Endothelial cell of umbilical vein (primary cell): ENCODE results near the gene MRPL17. TPM values are rescaled to one million over a fixed set of nuclear protein-coding genes. Genes with fewer than 3 reads are reported as not detected.

Source experiments
- BruUV-seq: library from RNA; stranded (reverse); fragments of 400-500 nt; replicated peaks from 2 replicates; lab custom pipeline; 2021; lab: Mats Ljungman, UMichigan
- CTCF ChIA-PET: fragments of 300-600, 350-600 bp; sonication (Branson Sonifier 250); formaldehyde crosslinking; loops from one replicate; lab custom pipeline; 2021; ENCODE audit warnings: antibody characterized with exemption, inconsistent platforms; lab: Charles Lee
- POLR2A ChIA-PET: fragments of 300-600, 350-600 bp; sonication (Branson Sonifier 250); formaldehyde crosslinking; loops from one replicate; lab custom pipeline; 2021; ENCODE audit warnings: antibody characterized with exemption, inconsistent platforms; lab: Charles Lee
- DNase-seq: peaks from one replicate; pipeline ENCODE4 v3.0.0-alpha.2; 2011; ENCODE audit warnings: low read depth, low spot score
- FAIRE-seq: peaks from 2 replicates; lab custom pipeline; 2011; peaks lifted over from hg19 to GRCh38; lab: Jason Lieb, UNC
- H2AFZ ChIP-seq: 2 replicates; pipeline ENCODE4 v1.6.0; 2012; ENCODE audit warnings: low read depth, low read length, control low read depth, inconsistent platforms
- H3K27ac ChIP-seq: 2 replicates; pipeline ENCODE4 v1.5.1; 2011; ENCODE audit warnings: low read depth, mild to moderate bottlenecking, control low read depth, low read length, moderate library complexity; ENCODE audit not compliant: insufficient read depth
- H3K27me3 ChIP-seq, 2 experiments: 2 replicates each; pipeline versions ENCODE4 v1.6.0 to v1.6.1; 2011; ENCODE audit warnings: low read length in 2 of 2, mixed read lengths in 1 of 2; ENCODE audit not compliant: control insufficient read depth in 2 of 2, insufficient read depth in 2 of 2
- H3K36me3 ChIP-seq, 2 experiments: 2 replicates in 1 of 2; 3 replicates in 1 of 2; pipeline ENCODE4 v1.5.1; 2011; ENCODE audit warnings: low read length in 2 of 2, mild to moderate bottlenecking in 1 of 2, moderate library complexity in 1 of 2; ENCODE audit not compliant: control insufficient read depth in 2 of 2, insufficient read depth in 2 of 2; ENCODE audit errors: extremely low read depth in 1 of 2
- H3K4me1 ChIP-seq: 3 replicates; pipeline ENCODE4 v1.5.1; 2011; ENCODE audit warnings: mild to moderate bottlenecking, low read length; ENCODE audit not compliant: control insufficient read depth, insufficient read depth; ENCODE audit errors: extremely low read depth
- H3K4me2 ChIP-seq: 2 replicates; pipeline ENCODE4 v1.6.1; 2011; ENCODE audit warnings: low read length, control low read depth, mixed read lengths; ENCODE audit not compliant: insufficient read depth
- H3K4me3 ChIP-seq, 3 experiments: fragments of 200-600 bp in 1 of 3; sonication (generic), shearing (Covaris generic) in 1 of 3; replicated peaks in 1 of 3; 2 replicates each; pipeline ENCODE4 v1.5.1; 2011 to 2016; ENCODE audit warnings: control low read depth in 3 of 3, low read length in 3 of 3, mild to moderate bottlenecking in 2 of 3, inconsistent platforms in 1 of 3, low read depth in 1 of 3, moderate library complexity in 1 of 3; ENCODE audit not compliant: insufficient read depth in 1 of 3
- H3K79me2 ChIP-seq: 2 replicates; pipeline ENCODE4 v1.6.0; 2012; ENCODE audit warnings: low read length, inconsistent platforms; ENCODE audit not compliant: control insufficient read depth, insufficient read depth
- H3K9ac ChIP-seq: replicated peaks from 2 replicates; pipeline ENCODE3; 2011; ENCODE audit warnings: low read length, control low read depth; ENCODE audit not compliant: insufficient read depth; ENCODE audit errors: extremely low read depth
- H3K9me1 ChIP-seq: replicated peaks from 3 replicates; pipeline ENCODE4 v1.6.0; 2011; ENCODE audit warnings: mild to moderate bottlenecking, low read length; ENCODE audit not compliant: control insufficient read depth, insufficient read depth; ENCODE audit errors: extremely low read depth
- H3K9me3 ChIP-seq: replicated peaks from 2 replicates; pipeline ENCODE4 v1.5.1; 2012; ENCODE audit warnings: low read length, inconsistent platforms; ENCODE audit not compliant: control insufficient read depth, insufficient read depth
- H4K20me1 ChIP-seq: replicated peaks from 2 replicates; pipeline ENCODE3; 2011; ENCODE audit warnings: mild to moderate bottlenecking, low read length; ENCODE audit not compliant: control insufficient read depth, insufficient read depth; ENCODE audit errors: extremely low read depth
- CTCF ChIP-seq, 2 donors: IDR thresholded peaks; 1 replicate in 1 of 2; 2 replicates in 1 of 2; pipeline ENCODE4 v1.5.1; 2011; ENCODE audit warnings: low read length in 2 of 2, mild to moderate bottlenecking in 2 of 2, moderate library complexity in 2 of 2, control low read depth in 1 of 2, inconsistent platforms in 1 of 2, low read depth in 1 of 2; ENCODE audit not compliant: insufficient read depth in 1 of 2; ENCODE audit errors: extremely low read depth in 1 of 2
- EZH2 ChIP-seq: IDR thresholded peaks from 2 replicates; pipeline ENCODE4 v1.6.1; 2012; ENCODE audit warnings: borderline replicate concordance, low read depth, mild to moderate bottlenecking, moderate library complexity, low read length, inconsistent platforms; ENCODE audit not compliant: severe bottlenecking
- GATA2 ChIP-seq: IDR thresholded peaks from 2 replicates; pipeline ENCODE4 v1.7.0; 2011; ENCODE audit warnings: low read depth, mild to moderate bottlenecking, moderate library complexity, mixed read lengths, low read length; ENCODE audit not compliant: insufficient read length, insufficient read depth
- JUN ChIP-seq: IDR thresholded peaks from 2 replicates; pipeline ENCODE4 v1.6.1; 2011; ENCODE audit warnings: borderline replicate concordance, low read depth; ENCODE audit not compliant: insufficient read length, insufficient read depth
- MAX ChIP-seq: IDR thresholded peaks from 2 replicates; pipeline ENCODE4 v1.6.1; 2011; ENCODE audit not compliant: insufficient read depth, insufficient read length
- MYC ChIP-seq: IDR thresholded peaks from one replicate; pipeline ENCODE4 v1.6.1; 2011; ENCODE audit warnings: mild to moderate bottlenecking, low read depth, low read length
- dilution Hi-C: fragments of 300-500 bp; cut with MboI; formaldehyde crosslinking; loops from one replicate; pipeline ENCODE4 v1.15.0; 2019; ENCODE audit warnings: low sequenced_read_pairs; ENCODE audit not compliant: extremely low pct_ligation_motif_present
- intact Hi-C: fragments of 100-400 bp; cut with micrococcal nuclease; formaldehyde crosslinking; loops from one replicate; pipeline ENCODE4 v1.10.0; 2022
- polyA plus RNA-seq, 4 experiments: library from polyadenylated mRNA; depleted of rRNA in 3 of 4; stranded (reverse) in 3 of 4; unstranded in 1 of 4; fragments of >200 nt; gene quantifications; 2 replicates each; pipeline versions ENCODE4 v1.2.1 to v1.2.3, GENCODE V29; 2011 to 2012; ENCODE audit warnings: missing spikeins in 1 of 4
- total RNA-seq: library from RNA; stranded (reverse); gene quantifications from 2 replicates; pipeline ENCODE4 v1.2.3, GENCODE V29; 2021

MRPL17 gene
- total and polyA plus RNA-seq, 2 donors (not counting 3 experiments of a cell fraction or from before 2014, with no cell fraction given): 67.6 to 87.2 TPM

GRCh38 chr11:6636480-6636879, 46.7 kb downstream of the MRPL17 start:
- peaks cover 0 to 41% of the 10 kb centered on the region in 2 experiments for H3K36me3 ChIP-seq
- intact Hi-C loops: no loop called here
- peaks cover 47% of the 10 kb centered on the region for H3K4me1 ChIP-seq
- ChIA-PET POLR2A (interaction anchor here (1.2 to 1.9 kb wide), 4 partner anchors 10 to 47 kb away, joined by 3 to 11 read pairs (median 4); partner anchors contain the start of genes MRPL17 and TPP1), CTCF (interaction anchor here (1.0 to 2.1 kb wide), 5 partner anchors 10 to 59 kb away, joined by 3 to 19 read pairs (median 5); partner anchors contain the start of gene MRPL17)
- no peaks in the 10 kb centered on the region for H4K20me1 ChIP-seq
- H3K27me3 ChIP-seq: no peaks in the 10 kb centered on the region
- no peak overlapping the region for H3K4me3 ChIP-seq
- no peak overlapping the region for H2AFZ ChIP-seq
- peak; percentile 55 for FAIRE-seq
- H3K9me1 ChIP-seq: no peaks in the 10 kb centered on the region
- H3K27ac ChIP-seq: peak overlapping the region; percentile 91
- dilution Hi-C loops: no loop called here
- H3K9ac ChIP-seq: no peak overlapping the region
- TF ChIP-seq MYC (no peak), CTCF (IDR thresholded peaks at IDR 0.05; ENCODE audit: extremely low read depth in 1 of 2, insufficient read depth in 1 of 2, low read depth in 1 of 2, low read length in 2 of 2) (no peak), EZH2 (no peak), GATA2 (no peak), MAX (no peak), JUN (no peak)
- no peak for DNase-seq
- no peak overlapping the region for H3K4me2 ChIP-seq
- H3K9me3 ChIP-seq: no peaks in the 10 kb centered on the region
- BruUV-seq: no TSS peak
- peaks cover 2% of the 10 kb centered on the region for H3K79me2 ChIP-seq
